ENCODE measurements around the gene PAQR5.

The PAQR5 gene

DNA sequence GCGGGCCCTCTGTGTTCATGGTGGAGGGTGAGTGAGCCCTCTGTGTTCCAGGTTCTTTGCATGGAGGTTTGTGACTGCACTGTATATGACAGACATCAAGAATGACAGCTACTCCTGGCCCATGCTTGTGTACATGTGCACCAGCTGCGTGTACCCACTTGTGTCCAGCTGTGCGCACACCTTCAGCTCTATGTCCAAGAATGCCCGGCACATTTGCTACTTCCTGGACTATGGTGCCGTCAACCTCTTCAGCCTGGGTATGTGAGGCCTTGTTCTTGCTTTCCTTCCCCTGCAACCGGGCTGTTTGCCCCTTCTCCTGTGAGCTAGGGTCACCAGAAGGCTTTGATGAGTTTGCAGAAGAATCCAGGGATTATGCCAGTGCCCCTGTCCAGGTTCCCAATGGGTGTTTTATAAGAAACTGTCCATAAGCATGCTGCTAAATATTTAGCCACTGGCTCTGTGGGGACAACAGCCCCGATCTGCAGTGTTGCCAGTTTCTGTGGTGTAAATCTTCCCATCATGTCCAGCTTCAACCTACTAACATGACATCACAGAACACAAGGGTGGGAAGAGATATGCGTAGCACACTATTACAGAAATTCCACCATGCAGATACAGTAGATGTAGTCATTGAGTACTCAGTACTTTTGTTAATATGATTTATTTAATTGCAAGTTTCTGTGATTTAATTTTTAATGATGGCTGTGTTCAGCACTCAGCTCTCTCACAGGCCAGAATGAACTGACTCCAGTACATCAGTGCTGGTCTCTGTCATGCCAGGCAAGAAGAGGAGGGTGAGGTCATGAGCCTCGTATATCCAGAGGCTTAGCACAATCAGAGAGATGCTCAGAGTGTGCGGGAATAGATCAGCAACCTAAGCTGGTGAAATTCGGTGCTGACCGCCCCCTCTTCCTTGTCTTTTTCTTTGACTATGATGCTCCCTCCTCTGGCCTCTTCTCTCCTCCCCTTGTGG lies 86.2 kb downstream of the PAQR5 start:
- no peak overlapping the region for H3K27ac ChIP-seq (ENCODE audit: low read depth, low read length)
- no peaks in the 10 kb centered on the region for H3K9me3 ChIP-seq (ENCODE audit: insufficient read depth, low read length)
- no peak overlapping the region for H3K9ac ChIP-seq (ENCODE audit: low read length)
- no peak overlapping the region for H2AFZ ChIP-seq (ENCODE audit: low read depth, low read length, severe bottlenecking)
- TF ChIP-seq EZH2phosphoT487 (conservative IDR thresholded peaks at IDR 0.05; ENCODE audit: low read length) = no peak
- TF ChIP-seq, protein P1, sequence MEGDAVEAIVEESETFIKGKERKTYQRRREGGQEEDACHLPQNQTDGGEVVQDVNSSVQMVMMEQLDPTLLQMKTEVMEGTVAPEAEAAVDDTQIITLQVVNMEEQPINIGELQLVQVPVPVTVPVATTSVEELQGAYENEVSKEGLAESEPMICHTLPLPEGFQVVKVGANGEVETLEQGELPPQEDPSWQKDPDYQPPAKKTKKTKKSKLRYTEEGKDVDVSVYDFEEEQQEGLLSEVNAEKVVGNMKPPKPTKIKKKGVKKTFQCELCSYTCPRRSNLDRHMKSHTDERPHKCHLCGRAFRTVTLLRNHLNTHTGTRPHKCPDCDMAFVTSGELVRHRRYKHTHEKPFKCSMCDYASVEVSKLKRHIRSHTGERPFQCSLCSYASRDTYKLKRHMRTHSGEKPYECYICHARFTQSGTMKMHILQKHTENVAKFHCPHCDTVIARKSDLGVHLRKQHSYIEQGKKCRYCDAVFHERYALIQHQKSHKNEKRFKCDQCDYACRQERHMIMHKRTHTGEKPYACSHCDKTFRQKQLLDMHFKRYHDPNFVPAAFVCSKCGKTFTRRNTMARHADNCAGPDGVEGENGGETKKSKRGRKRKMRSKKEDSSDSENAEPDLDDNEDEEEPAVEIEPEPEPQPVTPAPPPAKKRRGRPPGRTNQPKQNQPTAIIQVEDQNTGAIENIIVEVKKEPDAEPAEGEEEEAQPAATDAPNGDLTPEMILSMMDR (IDR thresholded peaks at IDR 0.05; ENCODE audit: insufficient read depth, low read length, poor library complexity, severe bottlenecking) = no peak
- H3K36me3 ChIP-seq (ENCODE audit: low read length) = no peaks in the 10 kb centered on the region
- no peaks in the 10 kb centered on the region for H4K20me1 ChIP-seq (ENCODE audit: low read depth, low read length)
- H3K79me2 ChIP-seq (ENCODE audit: insufficient read depth, low read length) = no peaks in the 10 kb centered on the region
- H3K4me2 ChIP-seq (ENCODE audit: low read depth, low read length, poor library complexity, severe bottlenecking) = no peak overlapping the region
- no peak overlapping the region for H3K4me3 ChIP-seq (ENCODE audit: insufficient read depth, low read length, poor library complexity, severe bottlenecking)
- H3F3A ChIP-seq (ENCODE audit: insufficient read depth) = no peaks in the 10 kb centered on the region
- H3K9me2 ChIP-seq (replicated peaks; ENCODE audit: insufficient read depth, low read length) = no peaks in the 10 kb centered on the region
- no peaks in the 10 kb centered on the region for H3K27me3 ChIP-seq (ENCODE audit: low read length)

DNA sequence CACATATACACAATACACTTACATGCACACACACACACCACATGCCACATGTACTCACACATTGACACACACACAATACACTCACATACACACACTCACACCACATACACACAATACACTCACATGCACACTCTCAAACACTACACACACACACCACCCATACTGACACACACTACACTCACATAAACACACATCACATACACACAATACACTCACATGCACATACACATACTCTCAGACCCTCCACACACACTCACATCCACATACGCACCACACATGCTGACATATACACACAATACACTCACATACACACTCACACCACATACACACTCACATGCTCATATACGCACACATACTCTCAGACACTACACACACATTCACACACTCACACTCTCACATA lies 87.1 kb downstream of the PAQR5 start:
- no peaks in the 10 kb centered on the region for H3K27me3 ChIP-seq (ENCODE audit: low read length)

DNA sequence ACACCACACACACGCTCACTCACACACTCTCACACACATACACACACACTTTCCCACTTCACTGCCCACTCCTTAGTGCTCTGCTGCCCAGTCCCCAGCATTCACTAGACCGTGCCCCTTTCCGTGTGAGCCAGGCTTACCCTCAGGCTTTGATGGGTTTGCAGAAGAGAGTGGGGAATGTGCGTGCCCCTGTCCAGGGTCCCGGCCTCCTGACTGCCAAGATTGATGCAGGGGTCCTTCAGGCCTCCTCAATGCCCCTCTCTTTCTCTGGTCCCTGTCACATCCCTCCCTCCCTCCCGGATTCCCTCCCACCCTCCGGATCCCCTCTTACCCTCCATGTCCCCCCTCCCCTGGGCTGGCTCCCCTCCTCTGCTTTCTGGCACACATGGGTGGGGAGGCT lies 87.6 kb downstream of the PAQR5 start:
- Histone ChIP-seq H3K9ac (ENCODE audit: low read length) (no peak overlapping the region), H3K4me2 (ENCODE audit: low read depth, low read length, poor library complexity, severe bottlenecking) (no peak overlapping the region), H3K9me2 (replicated peaks; ENCODE audit: insufficient read depth, low read length) (no peaks in the 10 kb centered on the region), H3F3A (ENCODE audit: insufficient read depth) (no peaks in the 10 kb centered on the region), H3K9me3 (ENCODE audit: insufficient read depth, low read length) (no peaks in the 10 kb centered on the region), H3K4me3 (ENCODE audit: insufficient read depth, low read length, poor library complexity, severe bottlenecking) (no peak overlapping the region), H3K27me3 (ENCODE audit: low read length) (no peaks in the 10 kb centered on the region), H4K20me1 (ENCODE audit: low read depth, low read length) (no peaks in the 10 kb centered on the region), H2AFZ (ENCODE audit: low read depth, low read length, severe bottlenecking) (no peak overlapping the region), H3K79me2 (ENCODE audit: insufficient read depth, low read length) (no peaks in the 10 kb centered on the region), H3K36me3 (ENCODE audit: low read length) (no peaks in the 10 kb centered on the region), H3K27ac (ENCODE audit: low read depth, low read length) (no peak overlapping the region)
- TF ChIP-seq EZH2phosphoT487 (conservative IDR thresholded peaks at IDR 0.05; ENCODE audit: low read length) = no peak
- TF ChIP-seq, protein P1 (IDR thresholded peaks at IDR 0.05; ENCODE audit: insufficient read depth, low read length, poor library complexity, severe bottlenecking) = no peak

More for the DNA sequence above, 87.1 kb downstream of the PAQR5 start:
- Histone ChIP-seq H3K9ac (ENCODE audit: low read length) (no peak overlapping the region), H3K4me2 (ENCODE audit: low read depth, low read length, poor library complexity, severe bottlenecking) (no peak overlapping the region), H3K79me2 (ENCODE audit: insufficient read depth, low read length) (no peaks in the 10 kb centered on the region), H3F3A (ENCODE audit: insufficient read depth) (no peaks in the 10 kb centered on the region), H3K4me3 (ENCODE audit: insufficient read depth, low read length, poor library complexity, severe bottlenecking) (no peak overlapping the region), H2AFZ (ENCODE audit: low read depth, low read length, severe bottlenecking) (no peak overlapping the region), H3K27ac (ENCODE audit: low read depth, low read length) (no peak overlapping the region), H3K9me2 (replicated peaks; ENCODE audit: insufficient read depth, low read length) (no peaks in the 10 kb centered on the region), H3K9me3 (ENCODE audit: insufficient read depth, low read length) (no peaks in the 10 kb centered on the region), H3K36me3 (ENCODE audit: low read length) (no peaks in the 10 kb centered on the region), H4K20me1 (ENCODE audit: low read depth, low read length) (no peaks in the 10 kb centered on the region)
- TF ChIP-seq, protein P1 (IDR thresholded peaks at IDR 0.05; ENCODE audit: insufficient read depth, low read length, poor library complexity, severe bottlenecking) = no peak
- no peak for TF ChIP-seq EZH2phosphoT487 (conservative IDR thresholded peaks at IDR 0.05; ENCODE audit: low read length)
